GM21737 (cell line): ENCODE measurements around the gene RPL29.

Experiments
- ATAC-seq: cut with Tn5 transposase; IDR thresholded peaks from one replicate; pipeline ENCODE4 v1.9.1; 2021; ENCODE audit warnings: mild to moderate bottlenecking, moderate library complexity; ENCODE audit not compliant: unreplicated experiment

Gene RPL29

DNA sequence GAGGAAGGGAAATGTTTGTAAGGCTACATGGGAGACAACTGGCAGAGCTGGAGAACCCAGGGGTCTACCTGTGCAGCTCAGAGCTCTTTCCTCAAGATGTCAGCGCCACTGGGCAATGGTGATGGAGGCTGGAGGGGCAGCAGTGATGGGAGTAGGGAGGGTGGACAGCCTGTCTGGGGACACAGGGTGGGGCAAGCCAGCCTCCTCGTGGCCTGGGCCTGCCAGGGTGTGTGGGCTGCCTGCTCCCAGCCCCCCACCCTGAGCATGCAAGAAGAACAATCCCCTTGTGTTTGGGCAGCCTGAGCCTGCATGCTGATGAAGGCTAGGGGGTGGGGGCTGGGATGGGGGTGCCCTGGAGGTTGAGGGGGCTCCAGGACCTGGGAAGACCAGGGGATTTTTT is 29.7 kb downstream of the RPL29 start:
- no peak for ATAC-seq

DNA sequence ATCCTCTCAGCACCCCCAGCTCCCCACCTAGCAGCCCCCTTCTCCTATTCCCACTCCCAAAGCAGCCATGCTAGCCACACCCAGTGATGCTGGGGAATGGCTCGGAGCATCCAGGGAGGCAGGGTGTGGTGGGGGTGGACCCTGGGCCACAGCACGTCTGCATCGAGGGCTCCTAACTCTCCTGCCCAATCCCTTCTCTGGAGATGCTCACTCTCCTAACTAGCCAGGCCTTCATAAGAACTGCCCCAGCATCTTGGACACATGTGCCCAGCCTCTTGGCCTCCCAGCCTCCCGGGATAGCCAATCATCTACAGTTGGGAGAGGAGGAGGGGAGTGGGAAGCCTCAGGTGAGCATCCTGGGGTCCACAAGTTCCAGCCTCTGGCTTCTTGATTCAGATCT is 31.2 kb downstream of the RPL29 start:
- no peak for ATAC-seq

DNA sequence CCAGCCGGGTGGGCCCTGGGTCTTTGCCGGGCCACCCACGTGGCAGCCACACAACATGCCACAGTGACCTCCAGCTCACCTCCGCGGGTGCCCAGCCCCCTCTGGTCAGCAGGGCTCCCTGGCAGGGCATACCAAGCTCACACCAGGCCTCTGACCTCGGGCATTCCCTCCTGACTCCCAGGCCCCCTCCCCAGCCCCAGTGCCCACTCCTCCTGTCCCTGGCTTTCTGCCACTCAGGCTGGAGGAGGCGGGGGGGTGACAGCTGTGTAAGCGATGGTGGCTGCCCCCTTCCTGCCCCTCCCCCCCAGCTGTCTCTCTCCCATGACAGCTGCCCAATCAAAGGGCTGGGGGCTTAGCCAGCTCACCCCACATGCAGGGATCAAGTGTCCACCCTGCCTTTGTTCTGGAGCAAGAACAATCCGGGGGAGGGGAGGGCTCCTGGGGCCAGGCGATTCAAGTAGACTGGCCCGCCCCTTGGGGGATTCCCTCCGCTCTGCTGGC is 31.7 kb downstream of the RPL29 start:
- no peak for ATAC-seq

DNA sequence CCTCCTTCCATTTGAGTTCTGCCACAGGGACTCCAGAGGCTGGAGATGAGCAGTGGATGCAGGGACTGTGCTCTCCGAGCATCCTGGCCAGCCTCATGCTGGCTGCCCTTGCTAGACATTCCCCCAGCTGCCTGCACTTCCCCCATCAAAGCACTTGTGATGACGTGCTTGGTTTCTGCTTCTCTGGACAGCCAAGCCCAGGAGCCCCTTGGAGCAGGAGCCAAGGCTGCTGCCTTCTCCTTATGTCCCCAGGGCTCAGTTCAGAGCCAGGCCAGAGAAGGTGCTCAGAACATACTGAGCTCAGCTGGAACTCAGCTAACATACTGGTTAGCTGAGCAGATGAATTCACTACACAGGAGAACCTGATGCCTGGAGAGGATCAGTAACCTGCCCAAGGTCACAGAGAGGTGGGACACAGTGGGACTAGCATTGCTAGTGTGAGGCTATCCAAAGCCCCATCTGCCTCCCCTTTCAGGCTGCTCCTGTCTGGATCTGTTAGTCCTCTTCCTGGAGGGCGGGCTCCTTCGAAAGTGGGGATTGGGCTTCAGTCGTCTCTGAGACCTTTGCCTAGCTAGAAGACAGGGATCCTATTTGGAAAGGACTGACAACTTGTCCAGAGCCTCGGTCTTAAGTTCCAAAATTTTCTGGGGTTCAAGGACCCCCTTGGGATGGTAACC is 32.7 kb downstream of the RPL29 start:
- ATAC-seq = no peak

DNA sequence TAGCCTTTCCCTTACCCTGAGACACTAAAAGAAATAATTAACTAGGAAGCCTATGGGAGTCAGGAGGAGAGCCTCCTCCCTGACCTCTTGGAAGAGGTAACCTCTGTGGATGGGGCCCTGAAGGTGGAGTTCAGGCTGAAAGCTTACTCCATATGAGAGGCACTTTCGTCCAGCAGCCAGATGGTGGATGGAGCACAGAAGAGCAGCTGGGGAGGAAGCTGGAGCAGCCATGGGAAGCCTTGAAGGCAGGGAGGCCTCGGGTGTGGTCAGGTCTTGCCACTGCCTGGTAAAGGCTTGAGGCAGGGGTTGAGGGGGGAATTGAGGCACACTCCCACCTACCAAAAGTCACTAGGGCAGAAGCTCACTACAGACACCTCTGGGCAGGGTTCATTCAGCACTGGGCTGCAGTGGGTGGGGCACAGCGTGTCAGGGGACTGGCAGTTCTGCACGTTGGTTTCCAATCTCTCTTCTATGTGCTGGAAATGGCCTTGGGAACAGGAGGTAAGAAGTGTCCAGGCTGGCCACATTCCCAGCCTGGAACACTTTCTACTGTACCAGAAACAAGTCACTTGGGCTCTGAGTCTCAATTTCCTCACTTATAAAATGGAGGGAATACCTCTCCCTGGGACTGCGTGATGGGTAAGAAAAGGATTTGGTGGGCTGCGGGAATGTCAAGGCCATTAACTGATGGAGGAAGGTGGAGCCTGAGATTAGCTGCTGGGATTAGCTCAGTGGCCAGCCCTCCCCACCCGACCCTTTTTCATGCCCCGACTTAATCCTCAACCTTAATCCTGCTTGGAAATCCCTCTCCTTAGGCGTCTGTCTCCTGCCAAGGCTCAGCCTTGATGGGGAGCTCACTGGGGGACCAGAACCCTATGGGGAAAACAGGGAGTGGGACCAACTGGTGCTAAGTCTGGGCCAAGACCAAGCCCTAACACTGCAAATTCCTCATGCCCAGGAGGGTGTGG is 33.8 kb downstream of the RPL29 start:
- no peak for ATAC-seq

DNA sequence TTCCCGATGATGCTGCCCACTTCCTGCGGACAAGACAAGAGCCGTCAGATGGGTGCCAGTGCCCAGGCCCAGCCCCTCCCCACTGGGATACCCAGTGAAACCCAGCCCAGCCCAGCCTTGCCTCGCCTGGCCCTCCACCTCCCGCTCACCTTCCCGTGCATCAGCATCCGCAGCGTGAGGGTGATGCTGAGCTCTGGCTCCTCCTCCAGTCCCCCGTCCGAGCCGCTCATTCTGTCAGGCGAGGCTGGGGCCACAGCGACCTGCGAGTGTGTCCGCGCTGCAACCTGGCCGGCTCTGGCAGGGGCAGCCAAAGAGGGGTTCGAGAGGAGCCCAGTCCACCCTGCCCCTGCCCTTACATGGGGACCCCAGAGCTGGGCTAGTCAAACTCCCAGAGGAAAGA is 34.7 kb downstream of the RPL29 start:
- ATAC-seq = no peak

DNA sequence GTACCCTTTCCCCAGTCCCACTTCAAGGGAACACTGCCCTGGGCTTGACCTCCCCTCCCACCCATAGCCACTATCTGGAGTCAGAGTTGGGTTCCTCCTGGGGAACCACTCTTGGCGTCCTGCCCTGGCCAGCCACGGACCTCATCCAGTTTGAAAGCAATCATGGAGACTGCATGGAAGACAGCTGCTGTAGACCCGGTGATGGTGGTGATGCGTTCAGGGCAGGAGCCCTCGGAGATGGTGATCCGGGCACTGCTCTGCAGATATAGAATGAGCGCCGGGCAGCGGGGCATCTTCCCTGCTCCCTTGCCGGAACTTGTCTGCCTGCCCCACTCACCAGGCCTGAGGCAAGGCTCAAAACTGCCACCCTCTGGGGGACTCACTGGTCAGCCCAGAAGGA is 35.3 kb downstream of the RPL29 start:
- ATAC-seq = no peak

DNA sequence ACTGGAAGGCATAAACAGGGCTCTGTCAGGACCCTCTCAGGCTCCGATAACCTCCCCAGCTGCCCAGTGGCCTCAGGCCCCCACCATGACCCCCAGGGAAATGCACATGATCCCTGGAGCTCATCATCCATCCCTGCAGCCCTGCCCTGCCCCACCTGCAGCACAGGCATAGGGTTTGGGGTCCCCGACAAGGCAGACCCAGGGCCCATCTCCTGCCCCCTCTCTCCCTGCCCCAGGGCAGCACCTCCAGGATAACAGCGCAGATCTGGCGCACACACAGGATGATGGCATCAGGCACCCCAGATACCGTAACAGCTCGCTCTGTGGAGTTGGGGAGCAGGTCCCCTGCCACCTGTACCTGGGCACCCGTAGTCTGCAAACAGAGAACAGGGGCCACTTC is 36.0 kb downstream of the RPL29 start:
- ATAC-seq = no peak

DNA sequence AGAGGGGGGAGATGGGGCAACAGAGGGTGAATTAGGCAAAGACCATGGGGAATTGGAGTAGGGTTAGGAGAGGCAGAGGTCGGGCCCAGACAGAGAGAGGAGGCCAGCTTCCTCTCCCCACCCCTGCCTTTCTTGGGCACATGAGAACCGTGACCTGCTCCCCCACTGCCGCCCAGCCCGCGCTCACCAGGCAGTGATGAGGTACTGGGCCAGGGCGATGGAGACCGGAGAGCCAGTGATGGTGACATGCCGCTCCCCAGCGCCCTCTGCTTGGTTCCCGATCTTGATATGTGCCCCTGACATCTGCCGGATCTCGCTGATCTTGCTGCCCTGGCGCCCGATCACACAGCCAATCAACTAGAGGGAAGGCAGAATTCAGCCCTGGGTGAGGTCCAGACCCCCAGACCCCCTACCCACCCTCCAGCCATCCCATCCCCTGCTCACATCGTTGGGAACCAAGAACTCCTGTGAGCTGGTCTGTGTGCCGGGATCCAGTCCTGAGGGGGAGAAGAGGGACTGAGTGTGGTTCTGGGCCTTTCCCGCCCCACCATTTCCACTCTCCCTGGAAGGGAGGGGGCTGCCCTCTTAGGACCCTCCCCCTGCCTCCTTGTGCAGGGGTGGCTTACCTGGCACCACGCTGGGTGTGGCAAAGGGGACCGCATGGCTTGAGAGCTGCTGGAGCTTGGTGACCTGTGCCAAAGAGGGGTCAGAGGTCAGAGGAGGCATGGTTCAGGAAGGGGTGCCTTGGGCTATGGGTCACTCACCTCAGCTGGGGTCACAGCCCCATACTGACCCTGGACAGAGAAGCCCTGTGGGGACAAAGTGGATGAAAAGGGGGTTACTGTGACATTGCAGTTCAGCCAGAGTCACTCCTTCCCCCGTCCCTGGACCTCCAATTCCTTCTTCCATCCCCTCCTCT is 36.8 kb downstream of the RPL29 start:
- no peak for ATAC-seq

DNA sequence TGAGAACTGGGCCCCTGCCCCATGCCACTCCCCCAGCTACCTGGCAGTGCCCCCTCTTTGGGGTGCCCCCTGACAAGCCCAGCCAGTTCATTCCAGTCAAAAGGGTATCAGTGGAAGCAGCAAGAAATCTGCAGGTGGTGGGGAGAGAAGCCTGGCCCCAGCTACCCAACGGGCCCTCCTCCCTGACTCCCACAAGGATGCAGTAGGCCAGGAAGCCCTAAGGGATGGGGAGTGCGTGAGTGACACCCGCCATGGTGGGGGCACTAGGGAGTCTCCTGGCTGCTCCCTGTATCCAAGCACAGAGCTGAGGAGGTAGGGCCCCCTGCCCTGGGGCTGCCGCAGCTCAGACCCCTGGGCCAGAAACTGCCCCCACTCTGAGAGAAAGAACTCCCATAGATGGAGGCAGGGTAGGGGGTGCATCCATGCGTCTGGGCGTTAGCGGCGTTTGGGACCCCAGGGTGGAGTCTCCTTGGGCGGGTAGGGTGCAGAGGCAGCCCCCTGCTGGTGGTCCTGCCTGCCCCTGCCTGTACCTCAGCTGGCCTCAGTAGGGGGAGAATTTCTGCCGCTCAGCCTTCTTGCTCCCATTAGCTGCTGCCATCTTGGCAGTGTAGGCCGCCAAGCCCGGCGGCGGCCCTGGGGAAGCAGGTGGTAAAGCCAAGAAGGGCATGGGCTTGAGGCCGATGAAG is 38.0 kb downstream of the RPL29 start:
- no peak for ATAC-seq

DNA sequence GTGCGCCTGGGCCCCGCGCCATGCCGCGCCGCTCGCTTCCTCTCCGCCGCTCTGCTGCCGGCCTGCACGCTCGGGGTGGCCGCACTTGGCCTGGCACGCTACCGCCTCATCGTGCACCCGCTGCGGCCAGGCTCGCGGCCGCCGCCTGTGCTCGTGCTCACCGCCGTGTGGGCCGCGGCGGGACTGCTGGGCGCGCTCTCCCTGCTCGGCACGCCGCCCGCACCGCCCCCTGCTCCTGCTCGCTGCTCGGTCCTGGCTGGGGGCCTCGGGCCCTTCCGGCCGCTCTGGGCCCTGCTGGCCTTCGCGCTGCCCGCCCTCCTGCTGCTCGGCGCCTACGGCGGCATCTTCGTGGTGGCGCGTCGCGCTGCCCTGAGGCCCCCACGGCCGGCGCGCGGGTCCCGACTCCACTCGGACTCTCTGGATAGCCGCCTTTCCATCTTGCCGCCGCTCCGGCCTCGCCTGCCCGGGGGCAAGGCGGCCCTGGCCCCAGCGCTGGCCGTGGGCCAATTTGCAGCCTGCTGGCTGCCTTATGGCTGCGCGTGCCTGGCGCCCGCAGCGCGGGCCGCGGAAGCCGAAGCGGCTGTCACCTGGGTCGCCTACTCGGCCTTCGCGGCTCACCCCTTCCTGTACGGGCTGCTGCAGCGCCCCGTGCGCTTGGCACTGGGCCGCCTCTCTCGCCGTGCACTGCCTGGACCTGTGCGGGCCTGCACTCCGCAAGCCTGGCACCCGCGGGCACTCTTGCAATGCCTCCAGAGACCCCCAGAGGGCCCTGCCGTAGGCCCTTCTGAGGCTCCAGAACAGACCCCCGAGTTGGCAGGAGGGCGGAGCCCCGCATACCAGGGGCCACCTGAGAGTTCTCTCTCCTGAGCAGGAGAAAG is 39.6 kb downstream of the RPL29 start:
- ATAC-seq = no peak

DNA sequence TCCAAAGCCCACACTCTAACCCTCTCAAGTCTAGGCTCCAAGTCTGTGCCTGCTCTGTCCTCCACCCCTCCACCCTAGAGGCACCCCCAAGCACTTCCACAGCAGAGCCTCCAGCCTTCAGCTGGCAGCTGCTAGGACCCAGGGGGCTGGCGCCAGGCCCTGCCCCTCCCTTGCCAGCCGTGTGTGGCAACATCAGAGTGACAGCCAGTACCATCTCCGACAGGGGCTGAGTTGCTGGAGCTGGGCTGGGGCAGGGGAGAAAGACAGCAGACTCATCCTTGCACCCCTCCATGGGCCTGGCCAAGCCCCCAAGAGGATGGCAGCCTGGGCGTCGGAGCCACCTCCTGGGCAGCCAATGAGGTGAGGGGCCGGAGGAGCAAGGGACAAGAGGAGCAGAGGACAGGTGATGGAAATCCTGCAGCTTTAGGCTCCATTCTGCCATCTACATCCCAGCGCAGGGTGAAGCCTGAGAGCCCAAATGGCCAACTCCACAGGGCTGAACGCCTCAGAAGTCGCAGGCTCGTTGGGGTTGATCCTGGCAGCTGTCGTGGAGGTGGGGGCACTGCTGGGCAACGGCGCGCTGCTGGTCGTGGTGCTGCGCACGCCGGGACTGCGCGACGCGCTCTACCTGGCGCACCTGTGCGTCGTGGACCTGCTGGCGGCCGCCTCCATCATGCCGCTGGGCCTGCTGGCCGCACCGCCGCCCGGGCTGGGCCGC is 40.4 kb downstream of the RPL29 start, which contains the start of gene GPR62:
Gene GPR62, plus strand, starts transcription at position 207 of the 718 bp plus-strand sequence. Its CDS starts 272 bp downstream, at position 479.
- no peak for ATAC-seq

DNA sequence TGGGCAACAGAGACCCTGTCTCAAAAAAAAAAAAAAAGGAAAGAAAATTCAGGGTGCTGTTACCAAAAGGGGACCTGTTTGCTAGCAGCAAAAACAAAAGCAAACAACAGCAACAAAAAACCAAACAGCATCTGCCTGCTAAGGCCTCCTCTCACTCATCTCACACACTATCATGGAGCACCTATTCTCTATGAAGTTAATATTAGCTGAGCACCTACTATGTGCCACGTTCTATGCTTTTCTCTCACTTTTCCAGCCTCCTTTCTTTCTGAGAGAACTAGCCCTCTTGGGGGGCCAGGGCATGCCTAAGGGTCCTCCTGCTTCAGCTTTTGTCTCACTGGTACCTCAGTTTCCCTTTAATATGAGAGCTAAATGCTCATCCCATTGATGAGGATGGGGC is 41.0 kb downstream of the RPL29 start:
- no peak for ATAC-seq

DNA sequence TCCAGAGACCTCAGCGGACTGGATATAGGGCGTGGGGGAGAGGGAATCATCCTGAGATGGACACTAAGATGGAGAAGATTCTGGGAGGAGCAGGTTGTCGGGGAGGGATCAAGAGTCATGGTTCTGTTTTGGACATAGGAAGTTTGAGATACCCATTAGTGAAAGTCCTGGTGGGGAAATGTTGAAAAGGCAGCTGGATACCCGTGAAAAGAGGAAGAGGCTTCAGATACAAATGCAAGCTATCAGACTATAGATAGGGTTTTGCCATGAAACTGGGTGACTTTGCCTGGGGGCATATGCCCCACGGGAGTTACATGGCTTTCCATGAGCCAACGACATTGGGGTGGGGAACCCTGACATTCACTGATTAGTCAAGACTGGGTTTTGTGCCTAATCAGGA is 41.6 kb downstream of the RPL29 start:
- ATAC-seq = no peak

DNA sequence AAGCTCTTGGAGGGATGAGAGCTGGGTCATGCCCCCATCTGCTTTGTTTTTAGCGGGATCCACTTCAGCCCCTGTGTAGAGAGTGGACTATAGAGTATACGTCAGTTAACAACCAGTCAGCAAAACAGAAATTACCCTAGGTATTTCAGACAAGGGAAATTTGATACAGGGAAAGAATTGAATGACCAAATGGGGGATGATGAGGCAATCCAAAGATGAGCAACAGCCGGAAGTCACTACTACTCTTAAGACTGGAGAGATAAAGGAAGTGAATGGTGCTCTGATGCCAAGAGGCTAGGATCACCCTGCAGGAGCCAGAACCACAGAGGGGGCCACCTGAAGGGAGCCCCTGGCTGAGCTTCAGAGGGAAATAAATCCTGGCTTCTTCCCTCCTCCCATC is 42.2 kb downstream of the RPL29 start:
- no peak for ATAC-seq

DNA sequence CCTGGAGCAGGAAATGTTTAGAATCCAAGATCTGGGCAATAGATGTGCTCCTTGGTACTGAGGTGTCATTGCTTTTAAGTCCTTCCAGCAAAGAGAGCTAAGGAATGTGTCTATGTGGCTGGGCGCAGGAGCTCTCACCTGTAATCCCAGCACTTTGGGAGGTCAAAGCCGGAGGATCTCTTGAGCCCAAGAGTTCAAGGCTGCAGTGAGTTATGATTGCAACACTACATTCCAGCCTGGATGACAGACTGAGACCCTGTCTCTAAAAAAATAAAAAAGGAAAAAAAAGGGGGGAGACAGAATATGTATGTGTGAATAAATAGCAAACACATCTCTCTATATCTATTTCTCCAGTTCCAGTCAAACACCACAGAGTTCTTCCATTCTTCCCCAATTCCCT is 44.8 kb downstream of the RPL29 start:
- ATAC-seq = no peak

DNA sequence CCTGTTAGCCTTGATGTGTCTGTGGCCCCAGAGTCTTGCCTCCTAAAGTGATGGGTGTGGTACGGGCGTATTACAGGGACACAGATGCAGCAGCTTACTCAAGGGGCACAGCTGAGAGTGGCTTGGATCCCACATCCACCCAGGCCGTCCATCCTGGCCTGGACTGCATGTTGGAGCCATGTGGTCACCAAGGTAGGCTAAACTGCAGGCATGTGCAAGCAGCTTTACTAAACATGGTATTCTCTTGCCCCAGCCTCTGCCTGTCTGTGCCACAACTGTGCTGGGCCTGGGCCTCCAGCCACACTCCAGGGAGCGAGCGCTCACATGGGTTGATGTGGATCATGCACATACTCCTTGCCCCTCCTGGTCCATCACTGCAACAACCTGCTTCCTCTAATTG is 46.6 kb downstream of the RPL29 start:
- no peak for ATAC-seq

DNA sequence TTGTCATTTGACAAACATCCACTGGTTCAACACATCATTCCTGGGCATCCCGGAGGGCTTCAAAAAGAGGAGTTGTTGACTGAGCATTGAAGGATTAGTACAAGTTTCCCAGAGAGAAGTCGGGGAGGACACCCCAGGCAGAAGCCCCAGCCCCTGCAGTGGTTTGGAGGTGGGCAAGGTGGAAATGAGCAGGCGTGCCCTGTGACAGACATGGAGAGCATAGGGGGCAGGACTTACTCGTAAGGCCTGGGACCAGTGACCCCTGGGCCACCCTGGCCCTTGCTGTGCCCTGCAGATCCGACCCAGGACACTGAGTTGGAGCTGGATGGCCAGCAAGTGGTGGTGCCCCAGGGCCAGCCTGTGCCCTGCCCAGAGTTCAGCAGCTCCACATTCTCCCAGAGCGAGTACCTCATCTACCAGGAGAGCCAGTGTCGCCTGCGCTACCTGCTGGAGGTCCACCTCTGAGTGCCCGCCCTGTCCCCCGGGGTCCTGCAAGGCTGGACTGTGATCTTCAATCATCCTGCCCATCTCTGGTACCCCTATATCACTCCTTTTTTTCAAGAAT is 47.6 kb downstream of the RPL29 start:
- no peak for ATAC-seq
